Measurements from ENCODE around the gene RFX8. TPM values are rescaled to one million over a fixed set of nuclear protein-coding genes. Genes with fewer than 3 reads are reported as not detected.

RFX8 gene
- total RNA-seq, 4 donors from 2014 or later = 0.52 to 0.84 TPM; not detected in 2

- WGBS, 2 donors = 82 to 83% methylated on average over 7 of the region's 7 CpGs
- intact Hi-C loops (cut with DNase I; ENCODE audit: low total_unique reads) = loop anchor here (10.0 kb wide), 1 partner anchor 398 kb away; no protein-coding TSS in a partner anchor
- TF ChIP-seq POLR2A (IDR thresholded peaks at IDR 0.05) (no peak), CTCF (IDR thresholded peaks at IDR 0.05) (no peak)
- H3K4me3 ChIP-seq (ENCODE audit: low read depth, poor library complexity, severe bottlenecking) = no peak overlapping the region
- peak in 1 of 2 donors; percentile 57 for DNase-seq (ENCODE audit: low spot score in 2 of 2)
These were observed 48.1 kb downstream of the RFX8 start for GRCh38 chr2:101426822-101427221.

DNA sequence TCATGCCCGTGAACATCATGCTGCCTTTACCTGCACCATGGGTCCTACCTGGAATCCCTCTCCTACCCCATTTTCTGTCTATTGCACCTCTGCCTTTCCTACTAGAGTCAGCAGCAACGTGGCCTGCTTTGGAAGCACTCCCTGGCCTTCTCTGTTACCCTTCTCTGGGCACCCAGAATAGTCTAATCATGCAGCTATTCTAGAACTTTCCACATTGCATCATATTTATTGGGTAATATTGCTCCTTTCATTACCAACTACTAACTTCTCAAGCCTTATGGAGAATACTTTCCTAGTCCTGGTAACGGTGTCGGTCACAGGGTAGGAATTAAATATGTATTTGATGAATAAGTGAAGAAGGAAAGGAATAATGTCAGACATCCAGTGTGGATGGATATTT is 54.3 kb downstream of the RFX8 start:
- TF ChIP-seq CTCF (IDR thresholded peaks at IDR 0.05) (no peak), POLR2A (IDR thresholded peaks at IDR 0.05) (no peak)
- no peak for DNase-seq (ENCODE audit: low spot score in 2 of 2)
- H3K4me3 ChIP-seq (ENCODE audit: low read depth, poor library complexity, severe bottlenecking) = no peak overlapping the region
- WGBS, 2 donors = 81 to 93% methylated on average over 4 of the region's 4 CpGs
- intact Hi-C loops (cut with DNase I; ENCODE audit: low total_unique reads) = loop anchor here (10.0 kb wide), 1 partner anchor 404 kb away; no protein-coding TSS in a partner anchor

DNA sequence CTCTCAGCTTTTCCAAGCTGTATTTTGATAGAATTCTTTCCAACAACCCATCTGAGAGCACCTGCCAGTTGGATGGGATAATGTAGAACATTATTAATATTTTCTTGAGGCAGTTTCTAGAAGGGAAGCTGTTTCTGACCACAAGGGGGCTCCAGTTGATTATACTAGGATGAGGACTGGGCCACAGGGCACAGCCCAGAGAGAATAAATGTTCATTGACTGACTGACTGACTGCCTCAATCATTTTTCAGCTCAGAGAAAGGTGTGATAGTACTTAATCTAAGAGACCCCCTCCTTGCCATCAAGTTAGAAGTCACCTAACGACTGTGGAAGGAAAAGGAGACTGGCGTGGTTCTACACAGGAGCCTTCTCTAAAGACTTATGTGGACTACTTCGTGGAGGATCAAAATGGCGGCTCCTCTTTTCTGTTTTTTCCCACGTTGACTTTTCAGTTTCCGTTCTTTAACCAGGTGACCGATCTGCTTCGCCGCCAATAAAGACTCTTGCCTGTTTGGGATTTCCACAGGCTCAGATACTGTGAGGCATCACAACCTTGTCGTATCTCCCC is 55.7 kb downstream of the RFX8 start:
- H3K4me3 ChIP-seq (ENCODE audit: low read depth, poor library complexity, severe bottlenecking) = no peak overlapping the region
- 88 to 95% methylated on average over 10 of the region's 10 CpGs for WGBS, 2 donors
- DNase-seq (ENCODE audit: low spot score in 2 of 2) = peak; percentile 45 to 54
- TF ChIP-seq POLR2A (IDR thresholded peaks at IDR 0.05) (no peak), CTCF (IDR thresholded peaks at IDR 0.05) (no peak)
- intact Hi-C loops (cut with DNase I; ENCODE audit: low total_unique reads) = no loop called here

DNA sequence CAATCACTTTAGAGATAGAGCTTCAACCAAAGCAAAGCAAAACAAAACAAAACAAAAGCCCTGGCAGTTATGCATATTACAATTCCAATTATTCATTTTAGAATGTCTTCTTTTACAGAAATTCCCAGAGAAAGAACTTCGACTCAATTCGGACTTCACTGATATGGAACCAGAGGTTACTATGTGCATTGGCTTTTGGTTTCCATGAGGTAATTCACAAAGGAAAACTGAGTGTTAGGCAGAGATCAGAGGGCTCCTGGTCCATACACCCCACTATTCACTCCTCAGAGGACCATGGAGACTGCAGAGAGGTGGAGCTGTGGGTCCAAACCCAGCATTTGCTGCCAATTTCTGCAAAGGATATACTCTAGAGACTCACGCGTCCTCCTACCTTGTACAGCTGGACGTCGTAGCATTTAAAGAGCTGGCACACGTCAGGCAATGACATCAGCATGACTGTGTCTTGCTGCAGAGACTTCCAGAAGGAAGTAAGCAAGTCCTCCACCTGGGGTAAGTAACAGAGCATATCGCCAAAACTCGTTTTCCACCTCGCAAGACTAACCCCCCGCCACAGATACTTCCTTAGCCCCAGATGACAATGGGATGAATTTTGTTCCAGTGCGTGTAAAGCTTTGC is 56.3 kb downstream of the RFX8 start:
- DNase-seq (ENCODE audit: low spot score in 2 of 2) = no peak
- no peak for TF ChIP-seq CTCF (IDR thresholded peaks at IDR 0.05)
- TF ChIP-seq POLR2A (IDR thresholded peaks at IDR 0.05) = no peak
- intact Hi-C loops (cut with DNase I; ENCODE audit: low total_unique reads) = no loop called here
- WGBS, 2 donors = 63 to 72% methylated on average over 12 of the region's 12 CpGs
- H3K4me3 ChIP-seq (ENCODE audit: low read depth, poor library complexity, severe bottlenecking) = no peak overlapping the region

GRCh38 chr2:101416609-101417008 is 58.3 kb downstream of the RFX8 start:
- TF ChIP-seq CTCF (IDR thresholded peaks at IDR 0.05) (no peak), POLR2A (IDR thresholded peaks at IDR 0.05) (no peak)
- H3K4me3 ChIP-seq (ENCODE audit: low read depth, poor library complexity, severe bottlenecking) = no peak overlapping the region
- intact Hi-C loops (cut with DNase I; ENCODE audit: low total_unique reads) = no loop called here
- no peak for DNase-seq (ENCODE audit: low spot score in 2 of 2)
- WGBS, 2 donors = 55 to 74% methylated on average over 5 of the region's 5 CpGs

Data from lower leg skin (tissue), 4 donors.